HepG2 (cell line): ENCODE results near the gene ZNF853. TPM values are rescaled to one million over a fixed set of nuclear protein-coding genes. Genes with fewer than 3 reads are reported as not detected.

ENCODE experiments used
- ARNTL ChIP-seq: sonication (generic); formaldehyde crosslinking; IDR thresholded peaks from 2 replicates; pipeline ENCODE4 v1.4.0; 2020; ENCODE audit warnings: mild to moderate bottlenecking, missing genetic modification reagents
- DMAP1 ChIP-seq: IDR thresholded peaks from 2 replicates; pipeline ENCODE4 v1.6.1; 2016
- FOXA3 ChIP-seq: IDR thresholded peaks from 2 replicates; pipeline ENCODE4 v1.6.1; 2016; ENCODE audit warnings: missing genetic modification reagents, missing compliant biosample characterization
- HIVEP1 ChIP-seq: sonication (generic); formaldehyde crosslinking; IDR thresholded peaks from 2 replicates; pipeline ENCODE4 v1.4.0; 2020; ENCODE audit warnings: mild to moderate bottlenecking, missing genetic modification reagents
- KDM2A ChIP-seq: sonication (generic); formaldehyde crosslinking; IDR thresholded peaks from 2 replicates; pipeline ENCODE4 v1.4.0; 2020; ENCODE audit warnings: low read depth, missing genetic modification reagents, borderline replicate concordance
- NFE2 ChIP-seq: sonication (generic); formaldehyde crosslinking; IDR thresholded peaks from 2 replicates; pipeline ENCODE4 v1.4.0; 2020; ENCODE audit warnings: missing genetic modification reagents
- RBFOX2 ChIP-seq: fragments of 200-400 bp; formaldehyde crosslinking; IDR thresholded peaks from 2 replicates; pipeline ENCODE4 v1.6.1; 2017; ENCODE audit warnings: low read depth, mild to moderate bottlenecking, low read length
- SIN3A ChIP-seq: IDR thresholded peaks from 2 replicates; pipeline ENCODE4 v1.6.1; 2011; ENCODE audit warnings: low read depth, mild to moderate bottlenecking, control low read depth, low read length, borderline replicate concordance
- UBTF ChIP-seq: sonication (generic); formaldehyde crosslinking; IDR thresholded peaks from 2 replicates; pipeline ENCODE4 v1.4.0; 2020; ENCODE audit warnings: mild to moderate bottlenecking, missing genetic modification reagents
- ZBTB25 ChIP-seq: IDR thresholded peaks from 2 replicates; pipeline ENCODE4 v1.6.1; 2018; ENCODE audit warnings: missing genetic modification reagents
- ZBTB49 ChIP-seq: sonication (generic); formaldehyde crosslinking; IDR thresholded peaks from 2 replicates; pipeline ENCODE4 v1.4.0; 2020; ENCODE audit warnings: missing genetic modification reagents, borderline replicate concordance
- ZFY ChIP-seq: sonication (generic); formaldehyde crosslinking; IDR thresholded peaks from 2 replicates; pipeline ENCODE4 v1.4.0; 2020; ENCODE audit warnings: missing genetic modification reagents
- ZHX1 ChIP-seq: sonication (generic); formaldehyde crosslinking; IDR thresholded peaks from 2 replicates; pipeline ENCODE4 v1.8.1; 2022; ENCODE audit warnings: low read depth, mild to moderate bottlenecking, missing genetic modification reagents
- ZMYM4 ChIP-seq: sonication (generic); formaldehyde crosslinking; IDR thresholded peaks from 2 replicates; pipeline ENCODE4 v1.8.1; 2023; ENCODE audit warnings: mild to moderate bottlenecking, missing genetic modification reagents
- ZNF639 ChIP-seq: conservative IDR thresholded peaks from 2 replicates; pipeline ENCODE4 v1.6.1; 2018; ENCODE audit warnings: missing genetic modification reagents
- ZNF704 ChIP-seq: sonication (generic); formaldehyde crosslinking; IDR thresholded peaks from 2 replicates; pipeline ENCODE4 v1.8.1; 2023; ENCODE audit warnings: mild to moderate bottlenecking, inconsistent platforms, moderate library complexity, missing genetic modification reagents, borderline replicate concordance
- ZNF766 ChIP-seq: sonication (generic); formaldehyde crosslinking; IDR thresholded peaks from 2 replicates; pipeline ENCODE4 v1.5.0; 2020; ENCODE audit warnings: missing genetic modification reagents, borderline replicate concordance
- ZNF891 ChIP-seq: sonication (generic); formaldehyde crosslinking; IDR thresholded peaks from 2 replicates; pipeline ENCODE4 v1.5.0; 2020; ENCODE audit warnings: mild to moderate bottlenecking, missing genetic modification reagents
- polyA plus RNA-seq, 8 experiments: library from polyadenylated mRNA; depleted of rRNA in 3 of 8; stranded (reverse) in 7 of 8; unstranded in 1 of 8; fragments of >200 nt; fragmentation: Illumina TruSeq in 4 of 8; extraction: Trizol in 4 of 8; gene quantifications; 2 replicates each; pipeline versions ENCODE4 v1.2.1 to v1.2.3, GENCODE V29; 2011 to 2016; ENCODE audit warnings: low read depth in 4 of 8, missing spikeins in 1 of 8, mixed read lengths in 1 of 8; ENCODE audit not compliant: insufficient read depth in 1 of 8
- total RNA-seq, 5 experiments: library from RNA; depleted of rRNA; stranded (reverse); fragments of >200 nt; fragmentation: Illumina TruSeq; extraction: Trizol; gene quantifications; 2 replicates each; pipeline ENCODE4 v1.2.3, GENCODE V29; 2016; ENCODE audit warnings: low read depth in 1 of 5

Gene ZNF853
- total and polyA plus RNA-seq, 2 of the 13 experiments (the other 11 are each of a cell fraction or from before 2014, with no cell fraction given): 2.1 to 6.2 TPM

- TF ChIP-seq ZNF639: 0 out of 2 replicates have a peak, but pooled peaks have one; percentile 29
- no peak for TF ChIP-seq DMAP1 (CRISPR knock-in tag)
- TF ChIP-seq ZFY: peak; percentile 22
- peak; percentile 75; the same call in 1 of the 2 replicates for TF ChIP-seq ZNF891 (CRISPR knock-in tag)
- TF ChIP-seq ZNF704 (CRISPR knock-in tag): no peak
- TF ChIP-seq ZMYM4 (CRISPR knock-in tag): no peak
- TF ChIP-seq ARNTL (CRISPR knock-in tag): no peak
- no peak for TF ChIP-seq ZNF766 (CRISPR knock-in tag)
- TF ChIP-seq KDM2A (CRISPR knock-in tag): peak; percentile 42
- TF ChIP-seq ZBTB49 (CRISPR knock-in tag): no peak
- TF ChIP-seq ZBTB25 (CRISPR knock-in tag): no peak
- 0 out of 2 replicates have a peak, but pooled peaks have one; percentile 32 for TF ChIP-seq HIVEP1 (CRISPR knock-in tag)
- no peak for TF ChIP-seq NFE2 (CRISPR knock-in tag)
- TF ChIP-seq FOXA3 (CRISPR knock-in tag): no peak
- TF ChIP-seq SIN3A: peak; percentile 59; the same call in 1 of the 2 replicates
- no peak for TF ChIP-seq ZHX1 (CRISPR knock-in tag)
- TF ChIP-seq UBTF (CRISPR knock-in tag): peak; percentile 12; the same call in 1 of the 2 replicates
- TF ChIP-seq RBFOX2: 0 out of 2 replicates have a peak, but pooled peaks have one; percentile 18
These were observed 22.3 kb downstream of the ZNF853 start (continued) for GRCh38 chr7:6637544-6638229.
